Activated gamma-delta T cell (primary cell): Measurements from ENCODE around the gene SNRNP27.

Experiments
- DNase-seq: peaks from one replicate; lab custom pipeline; 2025; lab: John Stamatoyannopoulos, UW

SNRNP27 gene

DNA sequence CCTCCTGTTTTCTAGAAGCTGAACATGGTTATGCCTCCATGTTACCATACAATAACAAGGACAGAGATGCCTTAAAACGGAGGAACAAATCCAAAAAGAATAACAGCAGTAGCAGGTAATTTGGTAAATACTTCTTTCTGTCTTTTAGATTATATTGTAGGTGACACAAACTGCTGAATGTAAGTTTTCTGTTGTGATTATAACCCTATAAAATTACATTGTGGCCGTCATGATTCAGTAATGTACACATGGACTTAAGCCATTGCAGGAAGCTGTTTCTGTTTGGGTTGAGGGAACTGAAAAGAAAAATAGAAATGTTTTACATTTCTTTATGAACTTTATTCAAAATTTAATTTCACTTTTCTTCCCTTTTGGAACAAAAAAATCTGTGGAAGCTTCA is 22.4 kb downstream of the SNRNP27 start:
- no peak for DNase-seq

DNA sequence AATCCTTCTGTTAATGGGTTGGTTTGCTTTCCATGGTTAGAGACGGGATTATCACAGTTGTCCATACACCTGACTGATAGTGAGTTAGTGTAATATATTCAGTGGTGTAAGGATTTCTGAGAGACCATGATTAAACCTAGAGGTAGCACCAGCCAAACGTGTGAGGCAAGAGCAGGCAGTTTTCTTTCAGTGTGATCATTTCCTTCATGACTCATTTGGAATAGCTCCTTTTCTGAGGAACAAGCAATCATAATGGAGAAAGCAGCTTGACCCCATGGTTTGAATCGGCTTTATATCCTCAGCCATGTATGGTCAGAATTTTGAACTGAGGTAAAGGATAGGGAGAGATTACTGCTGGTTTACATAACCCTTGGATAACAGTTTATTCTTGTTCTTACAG is 24.1 kb downstream of the SNRNP27 start:
- no peak for DNase-seq

DNA sequence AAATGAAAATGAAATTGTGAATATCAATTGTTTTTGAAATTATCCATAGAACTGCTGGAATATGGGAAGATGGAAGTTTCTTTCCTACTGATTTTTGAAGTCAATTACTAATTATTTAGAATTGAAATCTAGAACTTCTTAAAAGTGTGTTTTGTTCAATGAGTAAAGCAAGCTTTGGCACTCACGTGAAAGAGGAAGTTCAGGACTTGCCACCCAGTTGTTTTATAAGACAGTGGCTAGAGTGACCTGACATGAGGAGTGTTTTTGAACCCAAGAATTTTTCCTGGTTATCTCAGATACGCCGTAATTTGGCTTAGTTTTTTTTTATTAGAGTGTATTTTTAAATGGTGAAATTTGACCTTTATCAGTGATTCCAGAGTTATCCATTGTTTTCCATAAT is 24.6 kb downstream of the SNRNP27 start:
- no peak for DNase-seq

DNA sequence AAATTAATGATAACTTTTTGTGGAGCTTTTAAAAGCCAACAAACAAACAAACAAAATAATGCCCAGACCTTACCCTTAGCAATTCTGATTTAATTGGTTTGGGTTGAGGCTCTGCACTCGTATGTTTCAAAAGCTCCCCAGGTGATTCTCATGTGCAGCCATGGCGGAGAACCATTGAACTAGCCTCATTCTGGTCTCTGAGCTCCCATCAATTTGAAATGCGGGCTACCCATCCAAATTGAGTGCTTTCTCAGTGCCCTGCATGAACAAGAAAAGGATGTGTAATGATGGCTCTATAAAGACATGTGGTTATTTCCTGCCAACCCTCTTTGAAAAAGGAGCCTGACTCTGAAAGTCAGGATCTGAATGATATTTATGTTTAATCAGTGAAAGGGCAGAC is 29.4 kb downstream of the SNRNP27 start:
- no peak for DNase-seq

DNA sequence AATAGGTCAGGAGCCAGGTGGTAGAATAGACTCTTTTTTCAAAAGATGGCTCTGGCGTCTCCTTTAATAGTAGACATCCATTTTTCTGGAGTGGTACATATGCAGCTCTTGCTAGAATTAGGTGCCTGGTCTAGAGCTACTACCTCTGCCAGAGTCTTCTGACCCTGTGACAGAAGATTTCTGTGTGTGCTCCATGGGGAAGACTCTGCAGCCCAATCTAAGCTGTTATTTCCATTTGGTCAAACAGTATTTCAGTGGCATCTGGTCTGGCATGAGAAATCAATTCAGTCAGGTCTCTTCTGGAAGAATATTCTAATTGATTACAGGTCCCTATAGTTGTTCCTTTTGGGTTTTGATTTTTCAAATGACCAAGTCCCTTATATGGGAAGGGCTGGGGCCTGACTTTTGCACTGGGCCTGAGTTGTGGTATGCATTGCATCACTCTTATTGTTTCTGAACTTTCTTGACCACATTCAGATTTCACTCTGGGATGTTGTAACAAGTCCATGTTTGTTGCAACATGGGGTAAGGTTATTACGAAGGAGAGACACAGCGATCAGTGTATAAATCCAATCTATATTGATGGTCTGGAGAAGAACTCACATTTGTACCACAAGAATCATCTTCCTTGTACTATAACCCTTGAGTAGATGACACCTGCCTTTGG is 33.2 kb downstream of the SNRNP27 start:
- DNase-seq, result no peak

DNA sequence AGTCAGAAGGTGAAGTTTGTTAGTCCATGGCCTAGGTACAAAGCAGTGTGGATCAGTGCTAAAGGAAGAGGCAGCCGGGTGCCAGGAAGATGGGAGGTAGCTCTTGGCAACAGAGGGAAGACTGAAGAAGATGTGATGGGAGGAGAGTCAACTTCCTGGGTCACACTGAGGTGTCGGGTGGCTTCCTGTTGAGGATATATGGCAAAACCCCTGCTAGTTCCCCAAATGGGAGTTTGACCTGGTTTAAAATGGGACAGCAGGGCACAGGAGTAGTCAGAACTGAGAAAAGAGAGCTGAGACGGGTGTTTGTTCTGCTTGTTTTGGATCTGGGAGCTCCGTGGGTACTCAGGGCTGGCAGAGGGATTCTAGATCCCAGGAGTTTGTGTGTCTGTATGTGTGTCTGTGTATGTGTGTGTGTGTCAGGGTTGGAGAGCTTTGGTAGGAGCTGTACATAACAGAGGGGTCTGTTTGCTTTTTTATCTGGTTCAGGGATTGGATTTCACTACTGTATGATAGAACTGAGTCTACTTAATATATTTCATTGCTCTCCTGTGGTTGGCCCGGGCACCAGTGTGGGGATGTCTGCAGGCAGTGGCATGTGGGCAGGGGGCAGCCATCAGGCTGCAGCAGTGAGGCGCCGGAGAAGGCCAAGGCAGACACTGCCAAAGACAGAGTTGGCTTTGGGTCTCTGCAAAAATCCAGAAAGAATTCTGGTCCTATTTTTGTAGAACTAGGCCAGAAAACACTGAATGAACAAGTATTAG is 38.3 kb downstream of the SNRNP27 start:
- DNase-seq, result no peak

- no peak for DNase-seq
These were observed 38.8 kb downstream of the SNRNP27 start for GRCh38 chr2:69932596-69932922.

- DNase-seq, result no peak
These were observed 39.6 kb downstream of the SNRNP27 start for GRCh38 chr2:69933254-69933828.

GRCh38 chr2:69933839-69934613 is 40.3 kb downstream of the SNRNP27 start:
- no peak for DNase-seq

- DNase-seq, result no peak
These were observed 40.8 kb downstream of the SNRNP27 start for GRCh38 chr2:69934614-69934908.

DNA sequence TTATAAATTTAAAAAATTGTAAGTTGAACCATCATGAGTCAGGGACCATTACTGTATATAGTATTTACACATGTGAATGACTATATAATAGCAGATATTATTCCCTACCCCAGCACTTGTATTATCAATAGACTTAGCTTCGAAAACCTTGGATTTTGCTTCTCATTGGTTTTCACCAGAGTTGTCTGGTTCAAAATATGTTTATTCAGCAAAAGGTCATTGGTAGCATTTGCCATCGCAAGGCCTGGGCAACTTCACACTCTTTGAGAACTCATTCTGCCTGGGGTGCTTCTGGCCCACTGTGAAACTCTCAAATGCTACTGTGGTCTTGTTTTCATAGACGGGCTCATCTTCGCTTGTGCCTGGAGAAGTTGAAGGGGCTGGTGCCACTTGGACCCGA is 41.3 kb downstream of the SNRNP27 start:
- DNase-seq, result no peak

GRCh38 chr2:69936906-69937305 is 43.1 kb downstream of the SNRNP27 start:
- no peak for DNase-seq

DNA sequence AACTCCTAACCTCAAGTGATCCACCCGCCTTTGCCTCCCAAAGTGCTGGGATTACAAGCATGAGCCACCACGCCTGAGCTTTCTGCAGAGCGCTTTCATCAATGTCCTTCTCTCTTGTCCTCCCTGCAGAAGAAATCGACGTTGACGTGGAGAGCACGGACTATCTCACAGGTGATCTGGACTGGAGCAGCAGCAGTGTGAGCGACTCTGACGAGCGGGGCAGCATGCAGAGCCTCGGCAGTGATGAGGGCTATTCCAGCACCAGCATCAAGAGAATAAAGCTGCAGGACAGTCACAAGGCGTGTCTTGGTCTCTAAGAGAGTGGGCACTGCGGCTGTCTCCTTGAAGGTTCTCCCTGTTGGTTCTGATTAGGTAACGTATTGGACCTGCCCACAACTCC is 44.2 kb downstream of the SNRNP27 start:
- DNase-seq, result no peak

GRCh38 chr2:69939722-69940121 is 46.0 kb downstream of the SNRNP27 start:
- DNase-seq, result no peak

GRCh38 chr2:69940691-69941090 is 46.9 kb downstream of the SNRNP27 start:
- no peak for DNase-seq

GRCh38 chr2:69943000-69943842 is 49.5 kb downstream of the SNRNP27 start:
- DNase-seq, result no peak

DNA sequence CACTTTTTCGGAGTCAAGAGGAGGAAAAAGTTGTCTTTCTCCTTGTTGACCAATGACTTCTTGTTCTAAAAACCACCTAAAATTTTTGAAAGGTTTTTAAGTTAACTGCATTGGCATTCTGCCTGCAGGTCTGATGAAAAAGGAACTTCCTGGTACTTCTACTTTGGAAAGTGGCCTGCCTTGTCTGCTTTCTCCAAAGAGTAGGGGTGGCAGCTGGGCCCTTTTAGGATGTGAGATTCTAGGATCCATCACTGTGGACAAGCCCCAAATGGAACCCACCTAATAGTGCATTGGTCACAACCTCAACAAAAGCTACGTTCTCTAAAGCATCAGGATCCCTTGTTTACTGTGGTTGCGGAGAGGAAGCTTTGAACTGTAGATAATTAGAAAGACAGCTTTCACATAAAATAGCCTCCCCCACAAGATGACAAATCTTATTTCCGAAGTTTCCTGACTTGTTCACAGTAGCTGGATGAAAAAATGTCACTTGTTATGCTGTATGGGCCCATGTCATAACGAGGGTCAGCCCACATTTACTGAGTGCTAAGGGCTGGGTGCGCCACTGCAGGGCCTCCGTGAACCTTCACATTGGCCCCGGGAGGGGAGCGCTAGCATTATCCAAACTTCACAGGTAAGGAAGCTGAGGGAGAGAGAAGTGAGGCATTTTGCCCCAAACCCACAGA is 50.2 kb downstream of the SNRNP27 start:
- no peak for DNase-seq

- no peak for DNase-seq
These were observed 51.0 kb downstream of the SNRNP27 start for GRCh38 chr2:69944756-69945155.

- DNase-seq, result no peak
These were observed 51.7 kb downstream of the SNRNP27 start for GRCh38 chr2:69945441-69945840.

GRCh38 chr2:69945941-69946340 is 52.2 kb downstream of the SNRNP27 start:
- DNase-seq, result no peak
